SU-DHL-6 (cell line): ENCODE data around the gene FBXO40.

Experiments used
- H2AFZ ChIP-seq: fragments of 200-600 bp; sonication (generic); 2 replicates; pipeline ENCODE4 v1.6.1; 2014; ENCODE audit warnings: low read depth, mild to moderate bottlenecking, moderate library complexity, mixed read lengths, antibody characterized with exemption, low read length; ENCODE audit not compliant: severe bottlenecking
- H3F3A ChIP-seq: fragments of 200-600 bp; shearing (Covaris generic); 2 replicates; pipeline ENCODE4 v1.6.0; 2016; ENCODE audit warnings: antibody characterized with exemption, mild to moderate bottlenecking; ENCODE audit not compliant: insufficient read depth
- H3K27ac ChIP-seq: fragments of 200-600 bp; sonication (generic); 2 replicates; pipeline ENCODE4 v1.5.1; 2016; ENCODE audit warnings: low read depth, mild to moderate bottlenecking, low read length, moderate library complexity, mixed read lengths
- H3K27me3 ChIP-seq: fragments of 200-600 bp; sonication (generic), shearing (Covaris generic); 2 replicates; pipeline ENCODE4 v1.6.0; 2014; ENCODE audit warnings: mild to moderate bottlenecking, low read length
- H3K36me3 ChIP-seq: fragments of 200-600 bp; sonication (generic); 2 replicates; pipeline ENCODE4 v1.6.1; 2014; ENCODE audit warnings: mild to moderate bottlenecking, low read length, mixed read lengths
- H3K4me2 ChIP-seq: fragments of 300-600, 200-600 bp; shearing (Covaris generic), sonication (generic); 2 replicates; pipeline ENCODE4 v1.6.0; 2014; ENCODE audit warnings: low read length, low read depth, mild to moderate bottlenecking; ENCODE audit not compliant: poor library complexity, severe bottlenecking
- H3K4me3 ChIP-seq: fragments of 200-600 bp; sonication (generic); 2 replicates; pipeline ENCODE4 v1.5.1; 2014; ENCODE audit warnings: antibody characterized with exemption, low read length, mild to moderate bottlenecking, mixed read lengths; ENCODE audit not compliant: insufficient read depth, poor library complexity, severe bottlenecking
- H3K79me2 ChIP-seq: fragments of 200-600 bp; sonication (generic); 2 replicates; pipeline ENCODE4 v1.6.1; 2014; ENCODE audit warnings: mild to moderate bottlenecking, low read length, moderate library complexity; ENCODE audit not compliant: insufficient read depth
- H3K9ac ChIP-seq: fragments of 200-600 bp; sonication (generic); 2 replicates; pipeline ENCODE4 v1.7.0; 2014; ENCODE audit warnings: mild to moderate bottlenecking, low read length
- H3K9me2 ChIP-seq: fragments of 200-600 bp; sonication (generic); replicated peaks from 2 replicates; pipeline ENCODE4 v1.6.1; 2014; ENCODE audit warnings: low read length; ENCODE audit not compliant: insufficient read depth
- H3K9me3 ChIP-seq: fragments of 200-600 bp; sonication (generic); 2 replicates; pipeline ENCODE4 v1.6.1; 2014; ENCODE audit warnings: low read length, mixed read lengths; ENCODE audit not compliant: insufficient read depth
- H4K20me1 ChIP-seq: fragments of 200-600 bp; sonication (generic); 2 replicates; pipeline ENCODE4 v1.6.1; 2014; ENCODE audit warnings: low read depth, mild to moderate bottlenecking, antibody characterized with exemption, low read length, moderate library complexity, mixed read lengths
- EZH2phosphoT487 ChIP-seq: fragments of 200-600 bp; sonication (generic), shearing (Covaris generic); conservative IDR thresholded peaks from 2 replicates; pipeline ENCODE4 v1.6.1; 2018; ENCODE audit warnings: mild to moderate bottlenecking, antibody characterized with exemption, low read length, moderate library complexity, mixed read lengths
- TF ChIP-seq, protein P1 (sequence below): fragments of 200-600 bp; sonication (generic); IDR thresholded peaks from one replicate; pipeline ENCODE4 v1.5.1; 2017; ENCODE audit warnings: antibody characterized with exemption, mild to moderate bottlenecking, low read length, moderate library complexity; ENCODE audit not compliant: insufficient read depth, poor library complexity, severe bottlenecking

The FBXO40 gene

DNA sequence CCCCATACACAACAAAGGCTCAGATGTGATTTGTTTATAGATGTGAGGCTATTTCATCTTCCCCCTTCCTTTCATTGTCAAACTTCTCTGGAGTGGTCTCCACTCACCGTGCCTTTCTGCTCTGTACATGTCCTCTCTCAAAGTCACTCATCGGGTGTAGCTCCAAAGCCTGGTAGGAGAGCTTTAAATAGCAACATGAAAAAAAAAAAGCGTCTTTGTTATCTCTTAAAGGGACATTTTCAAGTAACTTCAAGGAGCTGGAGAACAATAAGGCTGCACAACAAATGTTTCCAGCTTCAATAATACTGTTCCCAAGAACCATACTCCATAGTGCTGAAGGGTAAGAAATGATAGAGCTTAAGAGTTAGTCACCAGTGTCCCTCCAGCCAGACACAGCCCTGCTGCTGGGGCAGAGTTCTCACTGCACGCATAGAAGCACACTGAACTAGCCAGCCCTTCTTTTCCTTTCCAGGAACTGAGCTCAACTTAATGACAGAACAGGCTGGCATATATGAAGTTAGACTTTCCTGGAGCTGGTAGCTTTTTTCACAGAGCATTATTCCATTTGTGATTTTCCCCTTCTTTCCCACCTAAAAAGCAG lies 8.1 kb downstream of the FBXO40 start:
- H4K20me1 ChIP-seq = no peaks in the 10 kb centered on the region
- H3K9me3 ChIP-seq = no peaks in the 10 kb centered on the region
- no peaks in the 10 kb centered on the region for H3F3A ChIP-seq
- H3K4me2 ChIP-seq = no peak overlapping the region
- no peak overlapping the region for H2AFZ ChIP-seq
- H3K27ac ChIP-seq = no peak overlapping the region
- H3K4me3 ChIP-seq = no peak overlapping the region
- H3K79me2 ChIP-seq = no peaks in the 10 kb centered on the region
- no peak for TF ChIP-seq EZH2phosphoT487
- TF ChIP-seq, protein P1, sequence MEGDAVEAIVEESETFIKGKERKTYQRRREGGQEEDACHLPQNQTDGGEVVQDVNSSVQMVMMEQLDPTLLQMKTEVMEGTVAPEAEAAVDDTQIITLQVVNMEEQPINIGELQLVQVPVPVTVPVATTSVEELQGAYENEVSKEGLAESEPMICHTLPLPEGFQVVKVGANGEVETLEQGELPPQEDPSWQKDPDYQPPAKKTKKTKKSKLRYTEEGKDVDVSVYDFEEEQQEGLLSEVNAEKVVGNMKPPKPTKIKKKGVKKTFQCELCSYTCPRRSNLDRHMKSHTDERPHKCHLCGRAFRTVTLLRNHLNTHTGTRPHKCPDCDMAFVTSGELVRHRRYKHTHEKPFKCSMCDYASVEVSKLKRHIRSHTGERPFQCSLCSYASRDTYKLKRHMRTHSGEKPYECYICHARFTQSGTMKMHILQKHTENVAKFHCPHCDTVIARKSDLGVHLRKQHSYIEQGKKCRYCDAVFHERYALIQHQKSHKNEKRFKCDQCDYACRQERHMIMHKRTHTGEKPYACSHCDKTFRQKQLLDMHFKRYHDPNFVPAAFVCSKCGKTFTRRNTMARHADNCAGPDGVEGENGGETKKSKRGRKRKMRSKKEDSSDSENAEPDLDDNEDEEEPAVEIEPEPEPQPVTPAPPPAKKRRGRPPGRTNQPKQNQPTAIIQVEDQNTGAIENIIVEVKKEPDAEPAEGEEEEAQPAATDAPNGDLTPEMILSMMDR = no peak
- no peak overlapping the region for H3K9ac ChIP-seq
- H3K27me3 ChIP-seq = no peaks in the 10 kb centered on the region
- no peaks in the 10 kb centered on the region for H3K36me3 ChIP-seq
- no peaks in the 10 kb centered on the region for H3K9me2 ChIP-seq

DNA sequence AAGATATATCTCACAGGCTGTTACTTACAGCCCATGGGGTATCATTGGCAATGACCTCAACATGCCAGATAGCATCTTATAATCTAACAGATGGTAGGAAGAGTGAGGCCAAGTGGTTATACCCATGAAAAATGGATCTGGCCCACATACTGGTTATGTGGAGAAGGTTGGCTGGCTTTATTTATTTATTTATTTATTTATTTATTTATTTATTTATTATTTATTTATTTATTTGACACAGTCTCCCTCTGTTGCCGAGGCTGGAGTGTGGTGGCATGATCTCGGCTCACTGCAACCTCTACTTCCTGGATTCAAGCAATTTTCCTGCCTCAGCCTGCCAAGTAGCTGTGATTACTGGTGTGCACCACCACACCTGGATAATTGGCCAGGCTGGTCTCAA lies 11.6 kb downstream of the FBXO40 start:
- H3K27me3 ChIP-seq = no peaks in the 10 kb centered on the region
- no peak for TF ChIP-seq EZH2phosphoT487
- TF ChIP-seq, protein P1 = no peak
- no peaks in the 10 kb centered on the region for H4K20me1 ChIP-seq

DNA sequence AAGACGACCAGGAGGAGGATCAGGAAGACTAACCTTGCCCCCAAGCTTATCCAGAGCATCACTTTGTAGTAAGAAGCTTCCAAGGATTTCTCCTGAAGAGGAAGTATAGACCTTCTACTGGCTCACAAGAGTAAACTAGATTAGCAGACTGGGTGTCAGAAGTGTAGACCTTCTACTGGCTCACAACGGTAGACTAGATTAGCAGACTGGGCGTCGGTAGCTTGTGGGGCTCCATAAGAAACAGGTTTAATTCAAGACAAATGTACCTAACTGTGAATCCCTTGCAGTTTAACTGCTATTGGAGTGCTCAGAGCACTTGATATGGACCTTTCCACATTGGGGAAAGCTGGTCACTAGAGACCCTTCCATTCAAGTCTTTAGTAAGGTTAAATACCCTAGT lies 12.9 kb downstream of the FBXO40 start:
- TF ChIP-seq, protein P1 = no peak
- TF ChIP-seq EZH2phosphoT487 = no peak
- Histone ChIP-seq H3K79me2 (no peaks in the 10 kb centered on the region), H3K27me3 (no peaks in the 10 kb centered on the region), H3K4me3 (no peak overlapping the region), H4K20me1 (no peaks in the 10 kb centered on the region), H3K36me3 (no peaks in the 10 kb centered on the region), H3K27ac (no peak overlapping the region), H3F3A (no peaks in the 10 kb centered on the region), H3K4me2 (no peak overlapping the region), H3K9ac (no peak overlapping the region), H2AFZ (no peak overlapping the region), H3K9me3 (no peaks in the 10 kb centered on the region), H3K9me2 (no peaks in the 10 kb centered on the region)

More for the DNA sequence above, 11.6 kb downstream of the FBXO40 start:
- Histone ChIP-seq H3F3A (no peaks in the 10 kb centered on the region), H2AFZ (no peak overlapping the region), H3K79me2 (no peaks in the 10 kb centered on the region), H3K27ac (no peak overlapping the region), H3K9me3 (no peaks in the 10 kb centered on the region), H3K36me3 (no peaks in the 10 kb centered on the region), H3K4me3 (no peak overlapping the region), H3K9me2 (no peaks in the 10 kb centered on the region), H3K9ac (no peak overlapping the region), H3K4me2 (no peak overlapping the region)
